ENCODE measurements around the gene PES1.

GRCh38 chr22:30617819-30618218 lies 26.1 kb upstream of the PES1 start:
- no peak for TF ChIP-seq ZNF274 (IDR thresholded peaks at IDR 0.05; ENCODE audit: low read depth, low read length)
- no peak for TF ChIP-seq YY1 (IDR thresholded peaks at IDR 0.05; ENCODE audit: insufficient read depth, insufficient read length)
- no peak for TF ChIP-seq SUZ12 (IDR thresholded peaks at IDR 0.05; ENCODE audit: extremely low read depth, insufficient read depth, insufficient read length)

Measured in NT2/D1 (cell line).